ENCODE measurements around the gene ATP5PD.
"Not testable (repeated sequence)": the region's sequence is repeated elsewhere in the genome, so short reads cannot be mapped to it uniquely, and the experiment has no call there.

Gene ATP5PD

DNA sequence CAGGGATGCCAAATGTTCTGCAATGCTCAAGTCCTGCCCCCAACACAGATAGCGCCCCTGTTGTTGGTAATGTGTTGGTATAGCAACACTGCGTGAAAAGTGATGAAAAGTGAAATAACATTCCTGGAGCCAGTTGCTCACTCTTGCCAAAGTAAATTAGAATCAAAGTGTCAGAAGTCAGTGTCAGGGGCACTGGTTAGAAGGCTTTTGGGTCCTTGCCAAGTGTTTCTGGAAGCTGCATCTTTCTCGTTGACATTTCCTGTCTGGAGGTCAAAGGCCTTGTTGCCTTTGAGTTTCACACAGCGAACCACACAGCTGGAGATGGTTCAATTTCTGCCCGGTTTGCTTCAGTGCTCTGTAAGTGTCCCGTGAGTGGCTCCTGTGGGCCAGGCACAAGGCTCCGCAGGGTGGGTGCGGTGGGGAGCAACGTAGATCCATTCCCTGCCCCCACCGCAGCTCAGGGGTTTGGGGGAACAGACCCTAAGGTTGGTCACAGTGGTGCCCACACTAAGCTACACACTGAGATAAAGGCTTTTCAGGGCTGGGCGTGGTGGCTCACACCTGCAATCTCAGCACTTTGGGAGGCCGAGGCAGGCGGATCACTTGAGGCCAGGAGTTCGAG is 37.4 kb upstream of the ATP5PD start:
- no peaks in the 10 kb centered on the region for H3K27me3 ChIP-seq (ENCODE audit: control insufficient read depth, insufficient read depth, low read length)
- no peaks in the 10 kb centered on the region for H3K4me1 ChIP-seq (ENCODE audit: control insufficient read depth, insufficient read depth, low read length)
- H3K27ac ChIP-seq (ENCODE audit: low read depth, low read length), result no peak overlapping the region
- H3K4me3 ChIP-seq (ENCODE audit: low read length), result no peak overlapping the region
- H3K36me3 ChIP-seq (ENCODE audit: control insufficient read depth, insufficient read depth, low read length), result no peaks in the 10 kb centered on the region
- no peak overlapping the region for H3K9ac ChIP-seq (ENCODE audit: low read length)

DNA sequence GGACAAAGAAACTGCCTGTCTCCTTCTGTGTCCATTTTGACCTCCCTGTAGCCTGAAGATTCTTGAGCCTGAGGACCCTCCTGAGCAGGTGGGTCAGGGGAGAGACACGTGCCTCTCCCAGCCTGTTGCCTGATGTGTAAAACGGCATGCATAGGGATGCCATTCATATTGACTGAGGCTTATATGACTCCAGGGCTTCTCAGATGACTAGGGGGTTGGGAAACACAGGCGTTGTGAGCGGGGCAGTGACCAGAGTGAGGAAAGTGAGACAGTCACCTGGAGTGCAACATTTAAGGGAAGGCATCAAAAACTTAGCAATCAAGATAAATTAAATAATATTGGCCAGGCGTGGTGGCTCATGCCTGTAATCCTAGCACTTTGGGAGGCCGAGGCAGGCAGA is 35.9 kb upstream of the ATP5PD start:
- Histone ChIP-seq H3K36me3 (ENCODE audit: control insufficient read depth, insufficient read depth, low read length) (no peaks in the 10 kb centered on the region), H3K4me3 (ENCODE audit: low read length) (no peak overlapping the region), H3K27me3 (ENCODE audit: control insufficient read depth, insufficient read depth, low read length) (no peaks in the 10 kb centered on the region), H3K9ac (ENCODE audit: low read length) (no peak overlapping the region), H3K4me1 (ENCODE audit: control insufficient read depth, insufficient read depth, low read length) (no peaks in the 10 kb centered on the region), H3K27ac (ENCODE audit: low read depth, low read length) (no peak overlapping the region)

DNA sequence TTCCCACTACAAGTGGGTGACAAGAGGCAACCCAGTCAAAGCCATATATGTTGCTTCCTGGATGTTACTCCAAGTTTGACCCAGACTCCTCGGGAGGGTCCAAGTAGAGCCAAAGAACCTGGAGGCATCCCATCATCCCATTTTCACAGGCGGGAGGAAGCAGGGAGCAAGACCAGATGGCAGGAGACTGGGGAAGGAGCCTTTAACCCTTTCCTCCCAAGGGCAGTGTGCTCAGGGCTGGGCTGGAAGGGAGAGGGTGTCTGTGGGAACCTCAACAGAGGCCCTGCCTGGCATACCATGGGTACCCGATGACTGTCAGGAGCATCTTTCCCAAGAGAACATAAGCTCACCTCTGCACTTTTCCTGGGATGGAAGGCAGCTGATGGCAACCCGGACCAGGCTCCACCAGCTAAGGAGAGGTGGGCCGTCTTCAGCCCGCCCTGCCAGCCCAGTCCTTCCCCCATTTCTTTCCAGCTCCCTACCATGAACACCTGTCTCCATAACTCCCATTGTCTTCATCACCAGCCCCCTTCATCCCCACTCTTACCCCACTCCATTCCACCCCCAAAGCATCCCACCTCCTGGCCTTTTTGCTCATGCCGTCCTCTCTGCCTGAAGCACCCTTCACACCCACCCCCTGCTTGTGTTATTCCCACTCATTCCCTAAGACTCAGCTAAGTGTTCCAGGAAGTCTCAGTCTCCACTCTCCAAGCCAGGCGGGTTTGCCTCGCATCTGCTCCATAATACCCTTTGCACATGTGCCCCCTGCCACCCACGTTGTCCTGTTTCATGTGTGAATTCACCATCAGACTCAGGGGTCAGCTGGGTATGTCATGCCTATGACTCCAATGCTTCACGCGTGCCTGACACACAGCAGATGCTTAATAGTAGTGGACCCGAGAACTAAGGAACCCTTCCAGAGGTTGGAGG is 35.1 kb upstream of the ATP5PD start:
- Histone ChIP-seq H3K27ac (ENCODE audit: low read depth, low read length) (no peak overlapping the region), H3K4me3 (ENCODE audit: low read length) (no peak overlapping the region), H3K27me3 (ENCODE audit: control insufficient read depth, insufficient read depth, low read length) (no peaks in the 10 kb centered on the region), H3K4me1 (ENCODE audit: control insufficient read depth, insufficient read depth, low read length) (no peaks in the 10 kb centered on the region), H3K36me3 (ENCODE audit: control insufficient read depth, insufficient read depth, low read length) (no peaks in the 10 kb centered on the region), H3K9ac (ENCODE audit: low read length) (no peak overlapping the region)

DNA sequence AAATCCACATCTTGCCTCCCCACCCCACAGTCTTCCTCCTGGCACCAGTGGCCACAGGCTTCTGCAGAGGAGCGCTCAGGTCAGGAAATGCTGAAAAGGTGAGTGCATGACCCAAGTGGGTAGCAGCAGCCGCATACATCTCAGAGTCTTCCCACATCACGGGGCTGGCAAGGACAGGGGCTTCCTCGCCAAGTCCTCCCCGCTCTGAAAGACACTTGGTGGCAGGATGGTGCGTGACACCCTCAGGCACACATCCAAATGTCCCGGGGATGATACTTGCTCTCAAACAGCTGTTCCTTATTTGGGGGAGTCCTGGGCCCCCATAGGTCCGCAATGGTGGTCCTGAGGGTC is 32.2 kb upstream of the ATP5PD start:
- no peak overlapping the region for H3K27ac ChIP-seq (ENCODE audit: low read depth, low read length)
- H3K4me3 ChIP-seq (ENCODE audit: low read length), result no peak overlapping the region
- H3K36me3 ChIP-seq (ENCODE audit: control insufficient read depth, insufficient read depth, low read length), result no peaks in the 10 kb centered on the region
- H3K9ac ChIP-seq (ENCODE audit: low read length), result no peak overlapping the region
- H3K4me1 ChIP-seq (ENCODE audit: control insufficient read depth, insufficient read depth, low read length), result peaks cover 1% of the 10 kb centered on the region
- H3K27me3 ChIP-seq (ENCODE audit: control insufficient read depth, insufficient read depth, low read length), result no peaks in the 10 kb centered on the region

DNA sequence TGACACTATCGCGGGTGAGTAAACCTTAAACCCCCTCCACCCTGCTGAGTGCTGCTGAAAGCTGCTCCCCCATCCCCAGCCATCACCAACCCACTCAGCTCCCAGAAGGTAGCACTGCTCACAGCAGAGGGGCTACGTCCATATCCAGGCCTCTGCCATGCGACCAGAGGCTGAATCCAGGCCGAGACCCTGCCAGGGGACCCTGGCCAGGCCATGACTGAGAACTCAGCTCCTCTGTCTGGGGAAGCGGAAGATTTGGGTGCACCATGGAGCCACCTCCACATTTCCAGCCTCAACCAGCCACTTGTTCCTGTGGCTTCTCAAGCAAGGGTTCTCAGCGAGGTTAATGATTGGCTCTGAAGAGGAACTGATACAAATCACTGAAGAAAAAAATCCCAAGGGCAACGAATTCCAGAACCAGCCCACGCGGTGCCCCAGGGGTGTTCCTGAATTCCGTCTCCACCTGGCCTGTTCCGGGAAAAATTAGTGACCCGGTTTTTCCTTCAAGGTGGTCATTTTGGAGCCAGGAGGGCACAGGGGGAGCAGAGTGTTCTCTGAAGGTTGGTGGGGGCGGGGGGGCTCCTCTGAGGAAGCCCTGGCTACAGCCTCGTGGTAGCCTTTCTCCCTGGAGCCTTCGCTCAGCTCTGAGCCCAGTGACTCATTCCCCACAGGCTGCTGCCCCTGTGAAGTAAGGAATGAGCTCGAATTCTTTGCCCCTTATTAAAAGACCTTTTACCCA is 31.7 kb upstream of the ATP5PD start:
- H3K27me3 ChIP-seq (ENCODE audit: control insufficient read depth, insufficient read depth, low read length), result no peaks in the 10 kb centered on the region
- H3K9ac ChIP-seq (ENCODE audit: low read length), result peak overlapping the region; percentile 57
- peaks cover 3% of the 10 kb centered on the region for H3K4me1 ChIP-seq (ENCODE audit: control insufficient read depth, insufficient read depth, low read length)
- peak overlapping the region; percentile 86 for H3K27ac ChIP-seq (ENCODE audit: low read depth, low read length)
- no peaks in the 10 kb centered on the region for H3K36me3 ChIP-seq (ENCODE audit: control insufficient read depth, insufficient read depth, low read length)
- H3K4me3 ChIP-seq (ENCODE audit: low read length), result no peak overlapping the region

DNA sequence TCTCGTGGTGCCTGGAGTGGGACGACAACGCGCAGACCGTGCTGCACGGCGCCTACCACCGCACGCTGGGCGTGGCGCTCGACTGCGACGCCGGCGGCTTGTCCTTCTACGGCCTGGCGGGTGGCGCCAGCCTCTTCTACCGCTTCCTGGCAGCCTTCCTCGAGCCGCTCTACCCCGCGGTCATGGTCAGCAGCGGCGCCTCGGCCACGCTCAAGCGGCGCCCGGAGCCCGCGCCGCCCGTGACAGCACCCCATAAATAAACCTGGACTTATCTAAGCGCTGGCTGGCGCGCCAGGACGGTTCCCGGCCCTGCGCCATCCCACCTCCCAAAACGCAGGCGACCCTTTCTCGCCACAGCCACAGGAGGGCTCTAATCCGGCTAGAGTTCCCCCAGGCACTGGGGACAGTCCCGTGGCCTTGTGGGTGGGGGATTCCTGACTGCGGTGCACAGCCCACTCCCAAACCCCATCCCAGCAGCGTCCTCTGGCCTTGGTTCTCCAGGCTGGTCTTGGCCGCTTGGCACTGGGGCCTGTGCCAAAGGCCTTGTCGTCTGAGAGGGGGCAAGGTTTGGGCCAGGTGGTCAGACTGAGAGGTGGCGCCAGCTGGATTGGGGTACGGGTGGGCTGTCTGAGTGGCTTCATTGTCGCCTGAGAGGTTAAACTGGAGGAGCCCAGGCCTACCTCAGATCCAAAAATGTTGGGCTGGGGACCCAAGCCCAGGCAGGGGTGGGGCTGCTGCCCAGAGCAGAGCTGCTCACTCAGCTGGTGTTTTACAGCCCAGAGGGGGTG is 30.9 kb upstream of the ATP5PD start:
- H3K27me3 ChIP-seq (ENCODE audit: control insufficient read depth, insufficient read depth, low read length), result no peaks in the 10 kb centered on the region

DNA sequence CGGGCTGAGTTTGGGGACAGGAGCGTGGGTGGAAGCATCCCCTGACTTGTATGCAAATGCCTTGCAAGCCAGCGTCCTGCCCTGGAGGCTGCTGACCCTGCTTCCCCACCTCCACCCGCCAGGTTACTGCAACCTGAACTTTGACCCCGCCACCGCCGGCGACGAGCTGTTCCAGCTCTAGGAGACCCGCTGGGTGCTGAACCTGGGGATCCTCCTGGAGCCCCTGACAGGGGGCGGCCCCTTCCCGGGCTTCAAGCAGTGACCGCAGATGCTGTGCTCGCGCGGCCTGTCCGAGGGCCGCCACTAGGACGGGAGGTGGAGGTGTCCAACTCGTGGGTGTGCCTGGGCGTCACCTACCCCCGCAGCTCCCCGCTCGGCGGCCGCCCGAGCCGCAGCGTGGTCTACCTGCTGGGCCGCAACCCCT is 30.3 kb upstream of the ATP5PD start:
- Histone ChIP-seq H3K4me3 (ENCODE audit: low read length) (peak overlapping the region; percentile 65), H3K36me3 (ENCODE audit: control insufficient read depth, insufficient read depth, low read length) (no peaks in the 10 kb centered on the region), H3K9ac (ENCODE audit: low read length) (peak overlapping the region; percentile 45)

More for the DNA sequence above, 30.9 kb upstream of the ATP5PD start:
- Histone ChIP-seq H3K4me1 (ENCODE audit: control insufficient read depth, insufficient read depth, low read length) (peaks cover 3% of the 10 kb centered on the region), H3K36me3 (ENCODE audit: control insufficient read depth, insufficient read depth, low read length) (no peaks in the 10 kb centered on the region), H3K4me3 (ENCODE audit: low read length) (peak overlapping the region; percentile 65), H3K9ac (ENCODE audit: low read length) (peak overlapping the region; percentile 57), H3K27ac (ENCODE audit: low read depth, low read length) (peak overlapping the region; percentile 86)

DNA sequence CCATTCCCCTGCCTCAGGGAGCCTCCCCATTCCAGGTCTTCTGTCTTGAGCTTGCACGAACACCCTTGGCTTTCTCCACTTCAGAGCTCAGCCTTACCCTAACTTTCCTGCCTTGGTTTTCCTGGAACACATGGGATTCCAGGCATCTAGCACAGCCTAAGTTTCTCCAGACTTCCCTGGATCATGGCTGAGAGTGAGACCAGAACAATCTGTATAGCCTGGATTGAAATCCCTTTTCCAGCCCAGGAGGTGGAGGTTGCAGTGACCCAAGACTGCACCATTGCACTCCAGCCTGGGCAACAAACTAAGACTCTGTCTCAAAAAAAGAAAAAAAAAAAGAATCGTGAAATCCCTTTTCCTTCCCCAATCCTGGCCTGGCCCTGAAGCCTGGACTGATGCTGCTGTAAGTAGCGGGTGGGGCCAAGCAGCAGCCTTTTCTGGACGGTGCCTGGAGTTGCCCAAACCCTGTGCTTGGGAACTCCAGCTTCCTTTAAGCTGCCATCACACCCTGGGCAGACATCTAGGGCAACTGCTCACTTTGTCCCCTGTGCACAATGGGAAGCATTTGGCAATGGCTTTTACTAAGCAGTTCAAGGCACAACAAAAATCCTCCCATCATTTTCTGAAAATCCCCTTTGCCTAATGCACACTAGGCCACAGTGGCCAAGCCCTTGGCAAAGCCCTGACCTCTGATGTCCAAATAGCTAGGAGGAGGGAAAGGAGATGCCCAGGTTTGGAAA is 29.0 kb upstream of the ATP5PD start:
- H3K27ac ChIP-seq (ENCODE audit: low read depth, low read length), result peak overlapping the region; percentile 8
- H3K27me3 ChIP-seq (ENCODE audit: control insufficient read depth, insufficient read depth, low read length), result no peaks in the 10 kb centered on the region
- H3K36me3 ChIP-seq (ENCODE audit: control insufficient read depth, insufficient read depth, low read length), result no peaks in the 10 kb centered on the region
- no peak overlapping the region for H3K9ac ChIP-seq (ENCODE audit: low read length)
- H3K4me3 ChIP-seq (ENCODE audit: low read length), result no peak overlapping the region
- peaks cover 3% of the 10 kb centered on the region for H3K4me1 ChIP-seq (ENCODE audit: control insufficient read depth, insufficient read depth, low read length)

More for the DNA sequence above, 30.3 kb upstream of the ATP5PD start:
- Histone ChIP-seq H3K4me1 (ENCODE audit: control insufficient read depth, insufficient read depth, low read length) (peaks cover 3% of the 10 kb centered on the region), H3K27ac (ENCODE audit: low read depth, low read length) (peak overlapping the region; percentile 86), H3K27me3 (ENCODE audit: control insufficient read depth, insufficient read depth, low read length) (no peaks in the 10 kb centered on the region)

DNA sequence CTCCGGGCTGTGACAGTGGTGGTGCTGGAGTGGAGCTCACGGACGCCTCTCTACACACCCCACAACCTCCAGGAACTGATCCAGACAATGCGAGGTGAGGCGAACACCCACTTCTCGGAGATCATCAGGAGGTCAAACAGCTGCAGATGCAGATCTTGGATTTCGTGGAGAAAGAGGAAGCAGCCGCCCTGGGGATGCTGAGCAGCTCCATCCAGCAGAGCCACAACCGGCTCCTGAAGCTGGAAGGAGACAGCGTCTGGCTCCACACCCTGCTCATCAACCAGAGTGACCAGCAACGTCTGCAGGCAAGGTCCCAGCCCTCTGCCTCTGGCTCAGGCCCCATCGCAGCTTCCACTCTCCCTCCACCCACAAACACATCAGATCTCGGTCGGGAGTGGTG is 27.8 kb upstream of the ATP5PD start:
- Histone ChIP-seq H3K27me3 (ENCODE audit: control insufficient read depth, insufficient read depth, low read length) (no peaks in the 10 kb centered on the region), H3K9ac (ENCODE audit: low read length) (no peak overlapping the region), H3K36me3 (ENCODE audit: control insufficient read depth, insufficient read depth, low read length) (no peaks in the 10 kb centered on the region), H3K4me3 (ENCODE audit: low read length) (no peak overlapping the region), H3K27ac (ENCODE audit: low read depth, low read length) (no peak overlapping the region), H3K4me1 (ENCODE audit: control insufficient read depth, insufficient read depth, low read length) (peaks cover 3% of the 10 kb centered on the region)

DNA sequence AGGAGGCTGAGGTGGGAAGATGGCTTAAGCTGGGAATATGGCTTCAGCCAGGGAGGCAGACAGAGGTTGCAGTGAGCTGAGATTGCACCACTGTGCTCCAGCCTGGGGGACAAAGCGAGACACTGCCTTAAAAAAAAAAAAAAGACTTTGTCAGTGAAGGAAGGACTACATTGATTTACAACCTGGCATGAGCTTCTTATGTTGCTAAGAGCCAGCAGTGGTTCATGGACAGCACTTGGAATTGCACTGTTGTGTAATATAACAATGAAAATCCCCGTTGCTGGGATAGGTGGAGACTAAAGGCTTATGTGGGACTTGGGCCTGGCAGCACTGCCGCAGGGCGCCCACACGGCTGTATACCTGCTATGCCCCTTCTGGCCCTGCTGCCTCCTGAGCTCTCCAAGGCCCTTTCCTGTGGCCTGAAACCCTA is 26.9 kb upstream of the ATP5PD start:
- Histone ChIP-seq H3K9ac (ENCODE audit: low read length) (no peak overlapping the region), H3K4me3 (ENCODE audit: low read length) (no peak overlapping the region), H3K36me3 (ENCODE audit: control insufficient read depth, insufficient read depth, low read length) (no peaks in the 10 kb centered on the region), H3K27ac (ENCODE audit: low read depth, low read length) (peak overlapping the region; percentile 62), H3K4me1 (ENCODE audit: control insufficient read depth, insufficient read depth, low read length) (peaks cover 3% of the 10 kb centered on the region), H3K27me3 (ENCODE audit: control insufficient read depth, insufficient read depth, low read length) (no peaks in the 10 kb centered on the region)

DNA sequence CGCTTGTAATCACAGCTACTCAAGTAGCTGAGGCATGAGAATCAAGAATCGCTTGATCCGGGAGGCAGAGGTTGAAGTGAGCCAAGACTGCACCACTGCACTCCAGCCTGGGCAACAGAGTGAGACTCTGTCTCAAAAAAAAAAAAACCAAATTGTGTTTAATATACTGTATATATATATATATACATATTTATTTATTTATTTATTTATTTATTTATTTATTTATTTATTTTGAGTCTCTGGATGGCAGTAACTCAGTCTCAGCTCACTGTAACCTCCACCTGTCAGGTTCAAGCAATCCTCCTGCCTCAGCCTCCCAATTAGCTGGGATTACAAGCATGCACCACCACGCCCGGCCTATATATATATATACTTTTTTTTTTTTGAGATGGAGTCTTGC is 26.1 kb upstream of the ATP5PD start:
- not testable (repeated sequence) for H3K36me3 ChIP-seq (ENCODE audit: control insufficient read depth, insufficient read depth, low read length); H3K4me1 ChIP-seq (ENCODE audit: control insufficient read depth, insufficient read depth, low read length); H3K9ac ChIP-seq (ENCODE audit: low read length); H3K4me3 ChIP-seq (ENCODE audit: low read length); H3K27me3 ChIP-seq (ENCODE audit: control insufficient read depth, insufficient read depth, low read length); H3K27ac ChIP-seq (ENCODE audit: low read depth, low read length)
